ENCODE data around the gene TRAPPC6A. TPM values are rescaled to one million over a fixed set of nuclear protein-coding genes. Genes with fewer than 3 reads are reported as not detected.

The TRAPPC6A gene
- total and polyA plus RNA-seq, 5 donors from 2014 or later: 54.7 to 182 (median 164) TPM

- peak overlapping the region in 2 of 3 donors; percentile 39 to 60 for H3K27ac Mint-ChIP-seq
- ATAC-seq (ENCODE audit: low read depth in 2 of 2): no peak
- no peak for DNase-seq
Measured at GRCh38 chr19:45142726-45143110, 35.3 kb downstream of the TRAPPC6A start.

DNA sequence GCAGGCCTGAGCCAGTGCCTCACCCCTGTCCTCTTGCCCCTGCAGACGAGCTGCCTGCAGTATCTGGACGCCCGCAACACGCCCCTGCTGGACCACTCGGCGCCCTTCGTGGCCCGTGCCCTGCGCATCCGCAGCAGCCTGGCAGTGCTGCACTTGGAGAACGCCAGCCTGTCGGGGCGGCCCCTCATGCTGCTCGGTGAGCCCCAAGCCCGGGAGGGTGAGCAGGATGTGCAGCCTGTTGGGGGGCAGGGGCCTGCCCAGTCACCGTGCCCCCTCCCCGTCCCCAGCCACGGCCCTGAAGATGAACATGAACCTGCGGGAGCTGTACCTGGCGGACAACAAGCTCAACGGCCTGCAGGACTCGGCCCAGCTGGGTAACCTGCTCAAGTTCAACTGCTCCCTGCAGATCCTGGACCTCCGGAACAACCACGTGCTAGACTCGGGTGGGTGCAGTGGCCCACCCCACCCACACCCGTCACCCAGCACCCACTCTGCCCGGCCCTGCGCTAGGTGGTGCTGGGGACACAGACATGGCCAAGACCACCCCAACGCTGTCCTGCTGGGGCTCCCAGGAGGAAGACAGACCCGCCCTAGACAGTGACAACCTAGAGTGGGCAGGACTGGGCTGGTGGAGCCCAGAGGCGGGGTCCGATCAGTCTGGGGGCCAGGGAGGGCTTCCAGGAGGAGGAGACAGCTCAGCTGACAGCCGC lies 35.9 kb downstream of the TRAPPC6A start:
- Histone ChIP-seq H3K4me3 (ENCODE audit: low read depth, low read length) (no peak overlapping the region), H3K4me1 (ENCODE audit: control insufficient read depth, insufficient read depth, low read length, poor library complexity, severe bottlenecking) (no peaks in the 10 kb centered on the region), H3K27me3 (ENCODE audit: control insufficient read depth, insufficient read depth, low read length) (no peaks in the 10 kb centered on the region), H3K36me3 (ENCODE audit: control insufficient read depth, insufficient read depth, low read length) (peaks cover 6% of the 10 kb centered on the region), H3K9me3 (ENCODE audit: control insufficient read depth in 2 of 2, low read length in 2 of 2) (no peaks in the 10 kb centered on the region), H3K27ac (ENCODE audit: insufficient read depth, low read length, poor library complexity, severe bottlenecking) (no peak overlapping the region)
- Mint-ChIP-seq H3K4me1 (peaks cover 0 to 5% (median 2%) of the 10 kb centered on the region in 4 donors), H3K27me3 (no peaks in the 10 kb centered on the region), H3K36me3 (peaks cover 7% of the 10 kb centered on the region), H3K4me3 (no peak overlapping the region), H3K27ac (no peak overlapping the region), H3K9me3 (no peaks in the 10 kb centered on the region)
- ATAC-seq (ENCODE audit: low read depth in 2 of 2) (no peak), DNase-seq (no peak)

More at GRCh38 chr19:45142726-45143110, 35.3 kb downstream of the TRAPPC6A start:
- no peak overlapping the region for H3K4me3 Mint-ChIP-seq
- Histone ChIP-seq H3K36me3 (ENCODE audit: control insufficient read depth, insufficient read depth, low read length) (peaks cover 6% of the 10 kb centered on the region), H3K4me3 (ENCODE audit: low read depth, low read length) (no peak overlapping the region), H3K9me3 (ENCODE audit: control insufficient read depth in 2 of 2, low read length in 2 of 2) (no peaks in the 10 kb centered on the region), H3K4me1 (ENCODE audit: control insufficient read depth, insufficient read depth, low read length, poor library complexity, severe bottlenecking) (no peaks in the 10 kb centered on the region), H3K27me3 (ENCODE audit: control insufficient read depth, insufficient read depth, low read length) (no peaks in the 10 kb centered on the region), H3K27ac (ENCODE audit: insufficient read depth, low read length, poor library complexity, severe bottlenecking) (no peak overlapping the region)
- H3K9me3 Mint-ChIP-seq: no peaks in the 10 kb centered on the region
- no peaks in the 10 kb centered on the region for H3K27me3 Mint-ChIP-seq
- H3K36me3 Mint-ChIP-seq: peaks cover 7% of the 10 kb centered on the region
- H3K4me1 Mint-ChIP-seq: peaks cover 0 to 4% (median under 1%) of the 10 kb centered on the region in 4 donors

GRCh38 chr19:45141203-45141900 lies 36.7 kb downstream of the TRAPPC6A start:
- Histone ChIP-seq H3K36me3 (ENCODE audit: control insufficient read depth, insufficient read depth, low read length) (peaks cover 6% of the 10 kb centered on the region), H3K9me3 (ENCODE audit: control insufficient read depth in 2 of 2, low read length in 2 of 2) (no peaks in the 10 kb centered on the region), H3K27ac (ENCODE audit: insufficient read depth, low read length, poor library complexity, severe bottlenecking) (no peak overlapping the region), H3K27me3 (ENCODE audit: control insufficient read depth, insufficient read depth, low read length) (no peaks in the 10 kb centered on the region), H3K4me1 (ENCODE audit: control insufficient read depth, insufficient read depth, low read length, poor library complexity, severe bottlenecking) (no peaks in the 10 kb centered on the region), H3K4me3 (ENCODE audit: low read depth, low read length) (no peak overlapping the region)
- no peak overlapping the region for H3K27ac Mint-ChIP-seq
- H3K36me3 Mint-ChIP-seq: peaks cover 7% of the 10 kb centered on the region
- ATAC-seq (ENCODE audit: low read depth in 2 of 2): no peak
- no peaks in the 10 kb centered on the region for H3K27me3 Mint-ChIP-seq
- no peaks in the 10 kb centered on the region for H3K9me3 Mint-ChIP-seq
- no peak for DNase-seq
- no peak overlapping the region for H3K4me3 Mint-ChIP-seq
- H3K4me1 Mint-ChIP-seq: peaks cover 0 to 8% (median 2%) of the 10 kb centered on the region in 4 donors

- H3K27ac ChIP-seq (ENCODE audit: insufficient read depth, low read length, poor library complexity, severe bottlenecking): no peak overlapping the region
- H3K4me3 ChIP-seq (ENCODE audit: low read depth, low read length): no peak overlapping the region
- no peaks in the 10 kb centered on the region for H3K9me3 Mint-ChIP-seq
- no peaks in the 10 kb centered on the region for H3K9me3 ChIP-seq (ENCODE audit: control insufficient read depth in 2 of 2, low read length in 2 of 2)
- H3K27me3 Mint-ChIP-seq: no peaks in the 10 kb centered on the region
- peaks cover 6% of the 10 kb centered on the region for H3K36me3 ChIP-seq (ENCODE audit: control insufficient read depth, insufficient read depth, low read length)
- peaks cover 0 to 8% (median 2%) of the 10 kb centered on the region in 4 donors for H3K4me1 Mint-ChIP-seq
- DNase-seq (no peak), ATAC-seq (ENCODE audit: low read depth in 2 of 2) (no peak)
- no peak overlapping the region for H3K27ac Mint-ChIP-seq
- peaks cover 7% of the 10 kb centered on the region for H3K36me3 Mint-ChIP-seq
- no peaks in the 10 kb centered on the region for H3K27me3 ChIP-seq (ENCODE audit: control insufficient read depth, insufficient read depth, low read length)
- H3K4me3 Mint-ChIP-seq: no peak overlapping the region
- H3K4me1 ChIP-seq (ENCODE audit: control insufficient read depth, insufficient read depth, low read length, poor library complexity, severe bottlenecking): no peaks in the 10 kb centered on the region
Measured at GRCh38 chr19:45140533-45140932, 37.5 kb downstream of the TRAPPC6A start.

DNA sequence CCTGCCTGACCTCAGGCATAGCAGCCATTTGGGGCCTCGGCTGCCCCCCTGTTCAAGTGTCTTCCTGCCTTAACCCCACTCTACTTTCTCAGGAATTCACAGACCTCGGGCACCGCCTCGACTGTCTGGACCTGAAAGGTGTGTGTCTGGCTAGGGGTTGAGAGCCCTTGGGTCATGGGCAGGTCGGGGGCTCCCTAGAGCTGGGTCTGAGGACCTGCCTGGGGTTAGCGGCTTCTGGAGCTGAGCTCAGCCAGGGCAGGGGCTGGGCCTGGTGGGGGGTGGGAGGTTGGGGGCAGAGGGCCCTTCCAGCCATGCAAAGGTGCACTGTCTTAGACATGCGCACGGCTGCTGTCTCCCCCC lies 37.9 kb downstream of the TRAPPC6A start:
- Histone ChIP-seq H3K27ac (ENCODE audit: insufficient read depth, low read length, poor library complexity, severe bottlenecking) (no peak overlapping the region), H3K4me1 (ENCODE audit: control insufficient read depth, insufficient read depth, low read length, poor library complexity, severe bottlenecking) (no peaks in the 10 kb centered on the region), H3K36me3 (ENCODE audit: control insufficient read depth, insufficient read depth, low read length) (peaks cover 6% of the 10 kb centered on the region), H3K4me3 (ENCODE audit: low read depth, low read length) (no peak overlapping the region), H3K27me3 (ENCODE audit: control insufficient read depth, insufficient read depth, low read length) (no peaks in the 10 kb centered on the region), H3K9me3 (ENCODE audit: control insufficient read depth in 2 of 2, low read length in 2 of 2) (no peaks in the 10 kb centered on the region)
- Mint-ChIP-seq H3K9me3 (no peaks in the 10 kb centered on the region), H3K27ac (no peak overlapping the region), H3K4me1 (peaks cover 0 to 8% (median 2%) of the 10 kb centered on the region in 4 donors), H3K27me3 (no peaks in the 10 kb centered on the region), H3K4me3 (no peak overlapping the region), H3K36me3 (peaks cover 7% of the 10 kb centered on the region)
- ATAC-seq (ENCODE audit: low read depth in 2 of 2) (no peak), DNase-seq (no peak)

DNA sequence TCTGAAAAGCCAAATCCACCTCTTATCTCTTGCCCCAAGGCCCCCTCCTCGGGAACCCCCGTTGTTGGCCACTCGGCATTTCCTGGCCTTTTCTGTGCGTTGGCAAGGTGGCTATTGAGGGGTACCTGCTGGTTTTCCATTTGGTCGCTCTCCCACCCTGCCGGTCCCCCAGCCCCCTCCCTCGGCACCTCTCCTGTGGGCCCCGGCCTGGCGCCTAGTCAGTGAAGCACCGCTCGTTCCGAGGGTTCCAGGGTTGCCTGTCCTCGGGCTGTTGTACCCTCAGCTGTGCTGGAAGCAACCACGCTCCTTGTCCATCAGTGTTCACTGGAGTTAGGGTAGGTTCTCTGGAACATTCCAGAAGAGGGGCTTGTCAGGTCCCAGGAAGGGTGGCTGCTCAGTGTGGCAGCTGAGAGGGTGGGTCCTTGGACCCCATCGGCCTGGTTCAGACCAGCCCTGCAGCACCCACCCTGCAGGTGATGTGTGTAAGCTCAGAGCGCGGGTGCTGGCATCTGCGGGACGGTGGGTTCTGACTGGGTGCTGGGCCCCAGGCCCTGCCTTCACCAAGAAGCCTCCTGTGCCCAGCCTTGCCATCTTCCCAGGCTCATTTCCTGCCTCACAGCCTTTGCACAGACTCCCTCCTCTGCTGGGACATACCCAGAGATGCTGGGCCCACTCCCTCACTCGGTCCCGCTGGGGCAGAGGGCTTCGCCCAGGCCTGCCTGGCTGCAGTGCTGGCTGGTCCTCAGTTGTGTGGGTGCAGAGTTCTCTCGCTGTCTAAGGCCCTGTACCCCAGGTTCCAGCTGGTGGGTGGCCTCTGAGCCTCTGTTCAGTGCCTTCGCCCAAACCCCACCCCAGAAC lies 38.5 kb downstream of the TRAPPC6A start:
- H3K36me3 Mint-ChIP-seq: peaks cover 7% of the 10 kb centered on the region
- no peaks in the 10 kb centered on the region for H3K27me3 ChIP-seq (ENCODE audit: control insufficient read depth, insufficient read depth, low read length)
- no peak overlapping the region for H3K27ac ChIP-seq (ENCODE audit: insufficient read depth, low read length, poor library complexity, severe bottlenecking)
- H3K4me3 ChIP-seq (ENCODE audit: low read depth, low read length): no peak overlapping the region
- DNase-seq: no peak
- H3K36me3 ChIP-seq (ENCODE audit: control insufficient read depth, insufficient read depth, low read length): peaks cover 6% of the 10 kb centered on the region
- H3K27ac Mint-ChIP-seq: no peak overlapping the region
- no peaks in the 10 kb centered on the region for H3K27me3 Mint-ChIP-seq
- no peaks in the 10 kb centered on the region for H3K4me1 ChIP-seq (ENCODE audit: control insufficient read depth, insufficient read depth, low read length, poor library complexity, severe bottlenecking)
- no peaks in the 10 kb centered on the region for H3K9me3 Mint-ChIP-seq
- no peaks in the 10 kb centered on the region for H3K9me3 ChIP-seq (ENCODE audit: control insufficient read depth in 2 of 2, low read length in 2 of 2)
- H3K4me1 Mint-ChIP-seq: peaks cover 0 to 8% (median 2%) of the 10 kb centered on the region in 4 donors
- ATAC-seq (ENCODE audit: low read depth in 2 of 2): no peak
- H3K4me3 Mint-ChIP-seq: no peak overlapping the region

DNA sequence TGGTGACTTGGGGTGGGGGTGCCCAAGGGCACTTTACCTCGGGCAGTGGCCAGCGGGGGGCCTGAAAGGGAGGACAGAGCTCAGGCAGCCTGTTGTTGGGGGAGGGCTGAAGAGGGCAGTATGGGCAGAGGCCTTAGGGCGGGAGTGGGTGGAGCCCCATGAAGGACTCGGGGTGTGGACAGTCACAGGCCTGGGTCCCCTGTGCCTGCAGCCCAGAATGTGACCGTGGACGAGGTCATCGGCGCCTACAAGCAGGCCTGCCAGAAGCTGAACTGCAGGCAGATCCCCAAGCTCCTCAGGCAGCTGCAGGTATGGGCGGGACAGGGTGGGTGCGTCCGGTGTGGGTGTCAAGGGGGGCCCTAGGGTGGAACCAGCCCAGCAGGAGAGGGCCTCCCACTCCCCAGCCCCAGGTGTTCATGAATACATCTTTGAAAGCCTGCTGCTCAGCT lies 39.7 kb downstream of the TRAPPC6A start:
- Histone ChIP-seq H3K4me1 (ENCODE audit: control insufficient read depth, insufficient read depth, low read length, poor library complexity, severe bottlenecking) (no peaks in the 10 kb centered on the region), H3K9me3 (ENCODE audit: control insufficient read depth in 2 of 2, low read length in 2 of 2) (no peaks in the 10 kb centered on the region), H3K4me3 (ENCODE audit: low read depth, low read length) (no peak overlapping the region), H3K27me3 (ENCODE audit: control insufficient read depth, insufficient read depth, low read length) (no peaks in the 10 kb centered on the region), H3K27ac (ENCODE audit: insufficient read depth, low read length, poor library complexity, severe bottlenecking) (no peak overlapping the region), H3K36me3 (ENCODE audit: control insufficient read depth, insufficient read depth, low read length) (peaks cover 6% of the 10 kb centered on the region)
- ATAC-seq (ENCODE audit: low read depth in 2 of 2) (no peak), DNase-seq (no peak)
- no peaks in the 10 kb centered on the region for H3K9me3 Mint-ChIP-seq
- no peaks in the 10 kb centered on the region for H3K27me3 Mint-ChIP-seq
- H3K4me1 Mint-ChIP-seq: peaks cover 0 to 11% (median 5%) of the 10 kb centered on the region in 4 donors
- no peak overlapping the region for H3K27ac Mint-ChIP-seq
- peaks cover 7% of the 10 kb centered on the region for H3K36me3 Mint-ChIP-seq
- H3K4me3 Mint-ChIP-seq: peak overlapping the region in 1 of 4 donors; percentile 51

Data from CD4-positive, CD25-positive, alpha-beta regulatory T cell (primary cell).